Measurements from ENCODE around the gene SNX30. TPM values are rescaled to one million over a fixed set of nuclear protein-coding genes. Genes with fewer than 3 reads are reported as not detected.

Gene SNX30
- total RNA-seq, 4 donors from 2014 or later = 18.2 to 46.4 (median 26.2) TPM

DNA sequence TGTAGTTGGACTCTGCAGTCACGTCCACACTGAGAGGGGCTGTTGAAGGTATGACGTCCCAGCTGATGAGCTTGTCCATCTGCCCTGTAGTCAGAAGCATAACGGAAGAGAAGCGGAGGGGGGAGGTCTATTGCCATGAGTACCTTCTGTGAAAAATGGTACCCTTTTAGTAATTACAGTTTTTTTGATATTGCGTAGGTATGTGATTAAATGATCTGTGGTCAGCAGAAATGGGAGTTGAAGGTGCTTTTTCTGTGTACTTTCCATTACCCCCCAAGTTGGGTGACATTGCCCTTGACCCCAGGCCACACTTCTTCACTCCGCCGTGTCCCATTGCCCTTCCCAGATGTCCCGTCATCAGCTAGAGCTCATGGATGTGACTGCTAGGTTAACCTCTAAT, 45.9 kb downstream of the SNX30 start:
- H3K27ac ChIP-seq = no peak overlapping the region
- no peak overlapping the region for H3K4me3 ChIP-seq
- TF ChIP-seq, protein P1, sequence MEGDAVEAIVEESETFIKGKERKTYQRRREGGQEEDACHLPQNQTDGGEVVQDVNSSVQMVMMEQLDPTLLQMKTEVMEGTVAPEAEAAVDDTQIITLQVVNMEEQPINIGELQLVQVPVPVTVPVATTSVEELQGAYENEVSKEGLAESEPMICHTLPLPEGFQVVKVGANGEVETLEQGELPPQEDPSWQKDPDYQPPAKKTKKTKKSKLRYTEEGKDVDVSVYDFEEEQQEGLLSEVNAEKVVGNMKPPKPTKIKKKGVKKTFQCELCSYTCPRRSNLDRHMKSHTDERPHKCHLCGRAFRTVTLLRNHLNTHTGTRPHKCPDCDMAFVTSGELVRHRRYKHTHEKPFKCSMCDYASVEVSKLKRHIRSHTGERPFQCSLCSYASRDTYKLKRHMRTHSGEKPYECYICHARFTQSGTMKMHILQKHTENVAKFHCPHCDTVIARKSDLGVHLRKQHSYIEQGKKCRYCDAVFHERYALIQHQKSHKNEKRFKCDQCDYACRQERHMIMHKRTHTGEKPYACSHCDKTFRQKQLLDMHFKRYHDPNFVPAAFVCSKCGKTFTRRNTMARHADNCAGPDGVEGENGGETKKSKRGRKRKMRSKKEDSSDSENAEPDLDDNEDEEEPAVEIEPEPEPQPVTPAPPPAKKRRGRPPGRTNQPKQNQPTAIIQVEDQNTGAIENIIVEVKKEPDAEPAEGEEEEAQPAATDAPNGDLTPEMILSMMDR (IDR thresholded peaks at IDR 0.05) = no peak
- TF ChIP-seq POLR2A (IDR thresholded peaks at IDR 0.05) = no peak
- no peaks in the 10 kb centered on the region for H3K9me3 ChIP-seq
- no peaks in the 10 kb centered on the region for H3K36me3 ChIP-seq
- no peak for DNase-seq
- H3K4me1 ChIP-seq = no peaks in the 10 kb centered on the region
- H3K27me3 ChIP-seq = no peaks in the 10 kb centered on the region

DNA sequence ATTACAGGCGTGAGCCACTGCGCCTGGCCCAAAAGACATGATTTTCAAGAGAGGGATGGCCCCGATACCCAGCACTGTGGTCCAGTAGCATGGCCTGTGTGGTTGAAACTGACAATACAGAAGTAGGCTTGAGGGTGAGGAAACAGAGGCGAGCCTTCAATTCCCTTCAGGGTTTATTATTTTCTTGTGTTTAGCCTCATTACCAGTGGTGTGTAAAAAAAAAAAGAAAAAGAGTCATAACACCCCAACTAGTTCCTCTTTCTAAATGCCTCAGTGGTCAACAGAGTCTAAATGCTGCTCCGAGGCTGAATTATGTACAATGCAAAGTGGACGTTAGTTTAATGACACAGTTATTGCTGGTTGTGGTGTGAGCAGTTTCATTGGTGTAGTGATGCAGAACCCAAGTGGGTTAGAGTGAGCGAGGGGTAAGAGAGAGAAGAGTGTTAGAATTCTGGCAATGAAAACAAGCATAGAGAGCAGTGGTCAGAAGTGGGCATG, 58.8 kb downstream of the SNX30 start:
- H3K36me3 ChIP-seq = no peaks in the 10 kb centered on the region
- TF ChIP-seq, protein P1 (IDR thresholded peaks at IDR 0.05) = no peak
- TF ChIP-seq POLR2A (IDR thresholded peaks at IDR 0.05) = no peak
- H3K4me1 ChIP-seq = peaks cover 0 to 3% (median 0%) of the 10 kb centered on the region in 4 donors
- no peaks in the 10 kb centered on the region for H3K9me3 ChIP-seq
- no peak overlapping the region for H3K4me3 ChIP-seq
- H3K27ac ChIP-seq = no peak overlapping the region
- no peaks in the 10 kb centered on the region for H3K27me3 ChIP-seq
- peak in 2 of 3 donors; percentile 28 to 56 for DNase-seq

DNA sequence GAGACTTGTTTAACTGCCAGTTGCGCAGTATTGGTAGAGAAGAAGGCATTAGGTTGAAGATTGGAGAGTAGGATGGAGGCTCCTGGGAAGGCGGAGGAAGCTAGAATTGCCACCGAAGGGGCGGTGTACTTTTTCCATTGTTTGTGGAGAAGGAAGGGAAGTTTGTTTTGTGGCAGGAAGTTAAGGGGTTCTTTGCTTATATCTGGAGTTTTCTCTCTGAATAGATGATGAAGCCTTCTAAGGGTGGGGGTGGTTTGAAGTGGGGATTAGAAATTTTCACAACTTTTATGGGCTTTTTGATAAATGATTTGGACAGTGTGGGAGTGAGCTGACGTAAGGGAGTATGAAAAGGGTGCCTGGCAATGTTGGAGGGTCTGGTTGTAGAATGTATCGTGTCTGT, 59.3 kb downstream of the SNX30 start:
- no peak for DNase-seq
- no peaks in the 10 kb centered on the region for H3K36me3 ChIP-seq

DNA sequence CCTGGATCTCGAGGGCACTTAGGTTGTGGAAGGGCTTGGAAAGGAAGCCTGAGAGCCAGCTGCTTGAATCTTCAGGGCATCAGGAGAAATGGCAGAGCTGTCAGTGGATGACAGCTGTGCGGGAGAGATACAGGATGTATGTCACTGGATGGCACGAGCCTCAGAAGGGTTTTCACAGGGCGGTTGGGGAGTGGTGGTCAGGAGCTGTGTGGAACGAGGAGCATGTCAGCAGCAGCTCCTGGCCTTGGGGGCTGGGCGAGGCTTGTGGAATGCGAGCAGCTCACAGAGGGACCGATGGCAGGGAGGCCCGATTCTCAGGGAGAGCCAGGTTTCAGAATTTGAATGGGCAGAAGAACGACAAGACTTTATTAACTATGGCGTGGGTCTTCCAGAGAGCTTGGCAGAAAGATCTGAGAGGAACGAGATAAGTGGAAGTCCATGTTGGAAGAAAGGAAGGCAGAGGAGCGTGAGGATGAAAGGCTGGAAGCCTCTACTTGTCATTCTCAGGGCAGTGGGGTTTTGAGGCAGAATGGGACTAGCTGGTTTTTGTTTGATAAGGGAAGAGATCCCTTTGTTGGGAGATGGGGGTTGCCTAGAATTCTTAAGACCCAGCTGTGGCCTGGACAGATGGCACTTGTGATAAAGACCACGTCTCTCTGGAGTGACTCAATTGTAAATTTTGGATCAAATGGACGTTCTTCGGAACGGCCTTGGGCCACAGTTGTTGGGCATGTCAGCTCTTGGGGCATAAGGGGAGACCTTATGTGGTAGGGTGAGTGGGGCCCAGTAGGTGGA, 60.3 kb downstream of the SNX30 start:
- Histone ChIP-seq H3K4me1 (peaks cover 0 to 3% (median 0%) of the 10 kb centered on the region in 4 donors), H3K27me3 (no peaks in the 10 kb centered on the region), H3K36me3 (no peaks in the 10 kb centered on the region), H3K27ac (no peak overlapping the region), H3K4me3 (no peak overlapping the region), H3K9me3 (no peaks in the 10 kb centered on the region)
- no peak for TF ChIP-seq POLR2A (IDR thresholded peaks at IDR 0.05)
- TF ChIP-seq, protein P1 (IDR thresholded peaks at IDR 0.05) = no peak
- DNase-seq = no peak

More for the DNA sequence above, 59.3 kb downstream of the SNX30 start:
- TF ChIP-seq, protein P1 (IDR thresholded peaks at IDR 0.05) = no peak
- no peak for TF ChIP-seq POLR2A (IDR thresholded peaks at IDR 0.05)
- no peak overlapping the region for H3K27ac ChIP-seq
- H3K4me3 ChIP-seq = no peak overlapping the region
- H3K9me3 ChIP-seq = no peaks in the 10 kb centered on the region
- H3K4me1 ChIP-seq = peaks cover 0 to 3% (median 0%) of the 10 kb centered on the region in 4 donors
- H3K27me3 ChIP-seq = no peaks in the 10 kb centered on the region

DNA sequence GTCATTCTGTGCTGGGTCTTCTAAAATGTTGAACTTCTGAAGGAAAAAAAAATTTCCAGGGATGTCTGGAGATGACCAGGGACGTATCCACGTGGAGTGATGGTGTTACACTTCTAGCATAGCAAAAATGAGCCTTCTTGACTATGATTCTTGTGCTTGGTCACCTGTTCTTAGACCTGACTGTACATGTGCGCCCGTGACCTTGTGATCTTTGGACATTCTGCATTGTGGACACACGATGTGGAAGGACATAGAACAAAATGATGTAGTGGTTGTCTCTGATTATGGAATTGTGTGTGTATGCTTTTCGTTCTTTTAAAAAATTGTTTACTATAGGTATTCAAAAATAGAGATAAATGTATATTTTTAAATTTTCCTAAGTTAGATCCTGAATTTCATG, 61.0 kb downstream of the SNX30 start:
- no peak overlapping the region for H3K27ac ChIP-seq
- no peak overlapping the region for H3K4me3 ChIP-seq
- no peak for TF ChIP-seq POLR2A (IDR thresholded peaks at IDR 0.05)
- TF ChIP-seq, protein P1 (IDR thresholded peaks at IDR 0.05) = no peak
- H3K36me3 ChIP-seq = no peaks in the 10 kb centered on the region
- H3K27me3 ChIP-seq = no peaks in the 10 kb centered on the region
- H3K4me1 ChIP-seq = peaks cover 0 to 3% (median 0%) of the 10 kb centered on the region in 4 donors
- H3K9me3 ChIP-seq = no peaks in the 10 kb centered on the region
- no peak for DNase-seq

All from Peyer's patch (tissue), 4 donors.